HCT116 (cell line): ENCODE results near the gene CLASP1. TPM values are rescaled to one million over a fixed set of nuclear protein-coding genes. Genes with fewer than 3 reads are reported as not detected.

ENCODE experiments used
- ATAC-seq: fragments of 200-7000 bp; cut with Tn5 transposase; 2 replicates; pipeline ENCODE4 v1.9.1; 2020; ENCODE audit warnings: mild to moderate bottlenecking, moderate library complexity
- BruUV-seq: library from RNA; stranded (reverse); fragments of 400-500 nt; replicated peaks from 2 replicates; lab custom pipeline; 2021; lab: Mats Ljungman, UMichigan
- CTCF ChIA-PET: fragments of 300-600 bp; sonication (Branson Sonifier 250); formaldehyde crosslinking; loops from one replicate; lab custom pipeline; 2021; ENCODE audit warnings: antibody characterized with exemption; lab: Charles Lee
- POLR2A ChIA-PET: fragments of 300-600, 350-600 bp; sonication (Branson Sonifier 250); formaldehyde crosslinking; loops from one replicate; lab custom pipeline; 2021; ENCODE audit warnings: antibody characterized with exemption; lab: Charles Lee
- RAD21 ChIA-PET, 2 experiments: fragments of 300-600 bp; sonication (Branson Sonifier 250); formaldehyde crosslinking; loops; one replicate each; lab custom pipeline; 2023; ENCODE audit warnings: low total read pairs in 2 of 2; ENCODE audit not compliant: uncharacterized antibody in 2 of 2, unreplicated experiment in 2 of 2, low non-redundant PET in 1 of 2; lab: Charles Lee
- DNase-seq: peaks from one replicate; pipeline ENCODE4 v3.0.0-alpha.2; 2010; ENCODE audit warnings: low read depth, low spot score
- H2AFZ ChIP-seq: fragments of 200-600 bp; shearing (Covaris generic), sonication (generic); 2 replicates; pipeline ENCODE4 v1.6.1; 2017; ENCODE audit warnings: low read depth, mixed run types, mixed read lengths, antibody characterized with exemption, low read length; ENCODE audit not compliant: poor library complexity, severe bottlenecking
- H3K27ac ChIP-seq: 2 replicates; pipeline ENCODE4 v1.5.1; 2012; ENCODE audit warnings: low read depth, low read length
- H3K27me3 ChIP-seq: fragments of 200-600 bp; sonication (generic); 2 replicates; pipeline ENCODE4 v1.6.1; 2016; ENCODE audit warnings: mixed run types, low read length, mixed read lengths; ENCODE audit not compliant: insufficient read depth
- H3K36me3 ChIP-seq, 2 experiments: fragments of 200-500 bp in 1 of 2; fragments of 200-600 bp in 1 of 2; sonication (Bioruptor generic) in 1 of 2; sonication (generic) in 1 of 2; 2 replicates each; pipeline versions ENCODE4 v1.5.1 to v1.6.1; 2014 to 2016; ENCODE audit warnings: low read length in 2 of 2, inconsistent platforms in 1 of 2, mixed read lengths in 1 of 2, mixed run types in 1 of 2; ENCODE audit not compliant: insufficient read depth in 2 of 2, control insufficient read depth in 1 of 2
- H3K4me1 ChIP-seq, 2 experiments: fragments of 200-600 bp in 1 of 2; sonication (generic) in 1 of 2; 2 replicates each; pipeline versions ENCODE4 v1.5.1 to v1.6.1; 2012 to 2017; ENCODE audit warnings: low read length in 2 of 2, inconsistent platforms in 1 of 2, mild to moderate bottlenecking in 1 of 2, mixed read lengths in 1 of 2, mixed run types in 1 of 2, moderate library complexity in 1 of 2; ENCODE audit not compliant: insufficient read depth in 2 of 2, control insufficient read depth in 1 of 2
- H3K4me2 ChIP-seq: fragments of 200-600 bp; sonication (generic); 2 replicates; pipeline ENCODE4 v1.6.1; 2017; ENCODE audit warnings: mixed run types, low read length, mixed read lengths
- H3K4me3 ChIP-seq, 2 experiments: fragments of 200-600 bp in 1 of 2; sonication (generic) in 1 of 2; replicated peaks in 1 of 2; 2 replicates each; pipeline ENCODE4 v1.5.1; 2011 to 2016; ENCODE audit warnings: low read length in 2 of 2, control low read depth in 1 of 2, low read depth in 1 of 2, mild to moderate bottlenecking in 1 of 2, mixed read lengths in 1 of 2, mixed run types in 1 of 2
- H3K79me2 ChIP-seq: fragments of 200-600 bp; sonication (generic); 2 replicates; pipeline ENCODE4 v1.6.1; 2017; ENCODE audit warnings: mild to moderate bottlenecking, mixed run types, low read length, moderate library complexity, mixed read lengths; ENCODE audit not compliant: insufficient read depth
- H3K9ac ChIP-seq: fragments of 200-600 bp; sonication (generic); 2 replicates; pipeline ENCODE4 v1.6.1; 2016; ENCODE audit warnings: low read length, mixed read lengths
- H3K9me2 ChIP-seq: fragments of 200-600 bp; sonication (generic), shearing (Covaris generic); 2 replicates; pipeline ENCODE4 v1.6.1; 2017; ENCODE audit warnings: mixed run types, mild to moderate bottlenecking, moderate library complexity; ENCODE audit not compliant: insufficient read depth
- H3K9me3 ChIP-seq, 2 experiments: fragments of 200-500 bp in 1 of 2; fragments of 200-600 bp in 1 of 2; sonication (Bioruptor generic) in 1 of 2; sonication (generic) in 1 of 2; 2 replicates each; pipeline ENCODE4 v1.6.1; 2014 to 2017; ENCODE audit warnings: low read length in 2 of 2, mixed read lengths in 2 of 2, inconsistent platforms in 1 of 2, low read depth in 1 of 2, mild to moderate bottlenecking in 1 of 2, mixed run types in 1 of 2, moderate library complexity in 1 of 2; ENCODE audit not compliant: control insufficient read depth in 1 of 2, insufficient read depth in 1 of 2
- H4K20me1 ChIP-seq: fragments of 200-600 bp; sonication (generic), shearing (Covaris generic); 2 replicates; pipeline ENCODE4 v1.6.1; 2017; ENCODE audit warnings: mixed run types, mild to moderate bottlenecking, moderate library complexity; ENCODE audit not compliant: insufficient read depth
- ATF3 ChIP-seq: IDR thresholded peaks from 2 replicates; pipeline ENCODE4 v1.6.1; 2012
- CEBPB ChIP-seq: IDR thresholded peaks from 2 replicates; pipeline ENCODE4 v1.6.1; 2012; ENCODE audit warnings: low read depth
- CTCF ChIP-seq, 3 experiments: fragments of 200-600 bp in 1 of 3; sonication (generic) in 1 of 3; IDR thresholded peaks in 2 of 3; conservative IDR thresholded peaks in 1 of 3; 2 replicates each; pipeline ENCODE4 v1.5.1; 2012 to 2017; ENCODE audit warnings: low read depth in 2 of 3, low read length in 2 of 3, antibody characterized with exemption in 1 of 3, borderline replicate concordance in 1 of 3, control low read depth in 1 of 3, mild to moderate bottlenecking in 1 of 3, mixed read lengths in 1 of 3, mixed run types in 1 of 3, moderate library complexity in 1 of 3; ENCODE audit not compliant: insufficient read depth in 1 of 3
- JUND ChIP-seq: IDR thresholded peaks from 2 replicates; pipeline ENCODE4 v1.6.1; 2012
- MAX ChIP-seq: IDR thresholded peaks from 2 replicates; pipeline ENCODE4 v1.6.1; 2012
- POLR2A ChIP-seq: IDR thresholded peaks from 2 replicates; pipeline ENCODE4 v1.7.0; 2011; ENCODE audit warnings: borderline replicate concordance; ENCODE audit not compliant: insufficient read depth, insufficient read length; ENCODE audit errors: extremely low read depth
- RAD21 ChIP-seq: IDR thresholded peaks from 2 replicates; pipeline ENCODE4 v1.6.1; 2012; ENCODE audit warnings: low read depth, mild to moderate bottlenecking
- REST ChIP-seq: IDR thresholded peaks from 2 replicates; pipeline ENCODE4 v1.6.1; 2012; ENCODE audit warnings: low read depth
- SIN3A ChIP-seq: IDR thresholded peaks from 2 replicates; pipeline ENCODE4 v1.6.1; 2012; ENCODE audit warnings: low read depth
- SRF ChIP-seq: IDR thresholded peaks from 2 replicates; pipeline ENCODE4 v1.6.1; 2012; ENCODE audit warnings: low read depth
- ZBTB33 ChIP-seq: IDR thresholded peaks from 2 replicates; pipeline ENCODE4 v1.6.1; 2011; ENCODE audit warnings: mild to moderate bottlenecking, low read length, moderate library complexity; ENCODE audit not compliant: insufficient replicate concordance; ENCODE audit errors: extremely low read depth
- intact Hi-C: fragments of 100-400 bp; cut with micrococcal nuclease; formaldehyde crosslinking; loops from 2 replicates; pipeline ENCODE4 v1.10.0; 2022
- total RNA-seq: library from RNA; stranded (reverse); gene quantifications from one replicate; pipeline ENCODE4 v1.2.1, GENCODE V29; 2021; ENCODE audit not compliant: unreplicated experiment

CLASP1 gene
- total RNA-seq, 1 experiment from 2014 or later, result 41.9 TPM

GRCh38 chr2:121468936-121469335 lies 180.3 kb downstream of the CLASP1 start:
- Histone ChIP-seq H2AFZ (no peak overlapping the region), H3K4me2 (no peak overlapping the region), H3K27ac (no peak overlapping the region), H3K79me2 (peaks cover 4% of the 10 kb centered on the region; the same call in 1 of the 2 replicates), H3K27me3 (no peaks in the 10 kb centered on the region), H3K9me2 (no peaks in the 10 kb centered on the region), H3K4me3 (no peak overlapping the region), H3K9me3 (no peaks in the 10 kb centered on the region), H3K9ac (no peak overlapping the region), H4K20me1 (no peaks in the 10 kb centered on the region), H3K4me1 (no peaks in the 10 kb centered on the region), H3K36me3 (peaks cover 11 to 16% of the 10 kb centered on the region in 2 experiments; a peak in 2 of 4 replicates)
- TF ChIP-seq RAD21 (no peak), MAX (no peak), CEBPB (no peak), ZBTB33 (no peak)
- intact Hi-C loops, result no loop called here
- ATAC-seq, result no peak
- ChIA-PET CTCF (no interaction called here), RAD21 (no interaction called here), POLR2A (no interaction called here)
- no TSS peak for BruUV-seq
- no peak for DNase-seq

GRCh38 chr2:121459291-121459690 lies 190.0 kb downstream of the CLASP1 start:
- RAD21 ChIA-PET, result no interaction called here
- no peak overlapping the region for H3K4me2 ChIP-seq
- H3K36me3 ChIP-seq, result 0 out of 4 replicates have a peak, but pooled peaks cover 4 to 6% of the 10 kb centered on the region in 2 experiments
- POLR2A ChIA-PET, result no interaction called here
- no peaks in the 10 kb centered on the region for H3K4me1 ChIP-seq
- H3K27me3 ChIP-seq, result no peaks in the 10 kb centered on the region
- H3K4me3 ChIP-seq, result no peak overlapping the region
- H2AFZ ChIP-seq, result no peak overlapping the region
- no peaks in the 10 kb centered on the region for H3K9me2 ChIP-seq
- no TSS peak for BruUV-seq
- H4K20me1 ChIP-seq, result no peaks in the 10 kb centered on the region; the same call in 1 of the 2 replicates
- no peaks in the 10 kb centered on the region for H3K9me3 ChIP-seq
- DNase-seq, result no peak
- ATAC-seq, result no peak
- intact Hi-C loops, result no loop called here
- CTCF ChIA-PET, result interaction anchor here (0.9 kb wide), 1 partner anchor 18 kb away, joined by 3 read pairs; no protein-coding TSS in a partner anchor
- no peak for TF ChIP-seq SIN3A
- TF ChIP-seq ATF3, result no peak
- no peak for TF ChIP-seq JUND
- no peak for TF ChIP-seq REST
- TF ChIP-seq CTCF (IDR thresholded peaks at IDR 0.05 in 2 of 3, conservative IDR thresholded peaks at IDR 0.05 in 1 of 3; ENCODE audit: borderline replicate concordance in 1 of 3, insufficient read depth in 1 of 3, low read depth in 2 of 3, low read length in 2 of 3), result no peak
- no peak for TF ChIP-seq POLR2A
- no peak for TF ChIP-seq SRF
- no peak overlapping the region for H3K9ac ChIP-seq
- H3K79me2 ChIP-seq, result no peaks in the 10 kb centered on the region
- no peak overlapping the region for H3K27ac ChIP-seq
